ENCODE measurements around the gene ROCK2. TPM values are rescaled to one million over a fixed set of nuclear protein-coding genes. Genes with fewer than 3 reads are reported as not detected.

Gene ROCK2
- total and polyA plus RNA-seq, 8 donors: 3.5 to 21.5 (median 12.1) TPM

DNA sequence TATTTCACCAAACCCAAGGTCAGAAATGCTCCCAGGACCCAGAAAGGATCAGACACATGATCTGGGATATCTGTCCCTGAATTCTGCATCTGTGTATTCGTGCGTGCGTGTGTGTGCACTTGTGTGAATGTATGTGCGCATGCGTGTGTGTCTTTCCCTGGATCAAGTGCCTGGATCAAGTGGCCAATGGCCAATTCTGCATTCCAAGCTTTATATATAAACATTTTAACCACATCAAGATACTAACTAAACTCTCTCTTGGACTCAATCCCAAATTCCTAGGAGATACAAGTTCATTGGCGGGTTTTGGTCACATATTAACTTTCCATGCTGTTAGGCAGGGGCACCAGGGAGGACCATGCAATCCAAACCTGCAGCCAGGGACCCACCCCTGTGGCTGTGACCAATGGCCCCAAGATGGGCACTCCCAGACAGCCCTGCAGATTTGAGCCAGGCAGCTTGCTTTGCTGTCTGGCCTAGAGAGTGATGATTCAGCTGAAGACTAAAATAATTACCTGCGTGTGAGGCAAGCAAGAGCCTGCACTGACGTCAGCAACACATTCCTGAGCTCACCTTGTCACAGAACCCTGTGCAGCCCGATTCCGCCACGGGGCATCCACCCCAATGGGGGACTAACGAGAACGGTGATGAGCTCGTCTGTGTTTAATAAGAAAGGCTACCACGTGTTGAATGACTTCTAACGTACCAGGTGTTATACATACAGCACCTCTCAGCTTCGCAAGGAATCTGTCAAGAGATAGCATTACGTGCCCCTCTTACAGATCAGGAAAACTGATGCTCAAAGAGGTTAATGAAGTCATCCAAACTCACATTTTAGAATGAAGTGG, 45.3 kb upstream of the ROCK2 start:
- DNase-seq (peak in 3 of 6 donors; percentile 42 to 58 (median 44)), FAIRE-seq (no peak), ATAC-seq (peak; percentile 48 to 68 (median 56))
- Histone ChIP-seq H3K27me3 (no peaks in the 10 kb centered on the region), H3K27ac (peak overlapping the region in 3 of 4 donors; percentile 6 to 27 (median 12)), H3K4me1 (peaks cover 10 to 13% (median 10%) of the 10 kb centered on the region in 3 donors), H3K9me3 (no peaks in the 10 kb centered on the region), H3K36me3 (no peaks in the 10 kb centered on the region), H3K4me3 (no peak overlapping the region)
- TF ChIP-seq, protein P1, sequence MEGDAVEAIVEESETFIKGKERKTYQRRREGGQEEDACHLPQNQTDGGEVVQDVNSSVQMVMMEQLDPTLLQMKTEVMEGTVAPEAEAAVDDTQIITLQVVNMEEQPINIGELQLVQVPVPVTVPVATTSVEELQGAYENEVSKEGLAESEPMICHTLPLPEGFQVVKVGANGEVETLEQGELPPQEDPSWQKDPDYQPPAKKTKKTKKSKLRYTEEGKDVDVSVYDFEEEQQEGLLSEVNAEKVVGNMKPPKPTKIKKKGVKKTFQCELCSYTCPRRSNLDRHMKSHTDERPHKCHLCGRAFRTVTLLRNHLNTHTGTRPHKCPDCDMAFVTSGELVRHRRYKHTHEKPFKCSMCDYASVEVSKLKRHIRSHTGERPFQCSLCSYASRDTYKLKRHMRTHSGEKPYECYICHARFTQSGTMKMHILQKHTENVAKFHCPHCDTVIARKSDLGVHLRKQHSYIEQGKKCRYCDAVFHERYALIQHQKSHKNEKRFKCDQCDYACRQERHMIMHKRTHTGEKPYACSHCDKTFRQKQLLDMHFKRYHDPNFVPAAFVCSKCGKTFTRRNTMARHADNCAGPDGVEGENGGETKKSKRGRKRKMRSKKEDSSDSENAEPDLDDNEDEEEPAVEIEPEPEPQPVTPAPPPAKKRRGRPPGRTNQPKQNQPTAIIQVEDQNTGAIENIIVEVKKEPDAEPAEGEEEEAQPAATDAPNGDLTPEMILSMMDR (IDR thresholded peaks at IDR 0.05): no peak
- intact Hi-C loops (cut with DNase I): no loop called here
- 65 to 68% methylated on average over 18 of the region's 18 CpGs for WGBS, 2 donors

GRCh38 chr2:11389052-11389420, 44.6 kb upstream of the ROCK2 start:
- no peak for ATAC-seq
- no peaks in the 10 kb centered on the region for H3K36me3 ChIP-seq
- intact Hi-C loops (cut with DNase I): no loop called here
- H3K4me1 ChIP-seq: peaks cover 10 to 13% (median 10%) of the 10 kb centered on the region in 3 donors
- no peaks in the 10 kb centered on the region for H3K27me3 ChIP-seq
- no peak for FAIRE-seq
- WGBS, 2 donors: 85 to 89% methylated on average over 6 of the region's 6 CpGs
- no peaks in the 10 kb centered on the region for H3K9me3 ChIP-seq
- TF ChIP-seq, protein P1 (IDR thresholded peaks at IDR 0.05): no peak
- peak overlapping the region in 2 of 4 donors; percentile 3 to 12 for H3K27ac ChIP-seq
- DNase-seq: no peak
- H3K4me3 ChIP-seq: no peak overlapping the region

DNA sequence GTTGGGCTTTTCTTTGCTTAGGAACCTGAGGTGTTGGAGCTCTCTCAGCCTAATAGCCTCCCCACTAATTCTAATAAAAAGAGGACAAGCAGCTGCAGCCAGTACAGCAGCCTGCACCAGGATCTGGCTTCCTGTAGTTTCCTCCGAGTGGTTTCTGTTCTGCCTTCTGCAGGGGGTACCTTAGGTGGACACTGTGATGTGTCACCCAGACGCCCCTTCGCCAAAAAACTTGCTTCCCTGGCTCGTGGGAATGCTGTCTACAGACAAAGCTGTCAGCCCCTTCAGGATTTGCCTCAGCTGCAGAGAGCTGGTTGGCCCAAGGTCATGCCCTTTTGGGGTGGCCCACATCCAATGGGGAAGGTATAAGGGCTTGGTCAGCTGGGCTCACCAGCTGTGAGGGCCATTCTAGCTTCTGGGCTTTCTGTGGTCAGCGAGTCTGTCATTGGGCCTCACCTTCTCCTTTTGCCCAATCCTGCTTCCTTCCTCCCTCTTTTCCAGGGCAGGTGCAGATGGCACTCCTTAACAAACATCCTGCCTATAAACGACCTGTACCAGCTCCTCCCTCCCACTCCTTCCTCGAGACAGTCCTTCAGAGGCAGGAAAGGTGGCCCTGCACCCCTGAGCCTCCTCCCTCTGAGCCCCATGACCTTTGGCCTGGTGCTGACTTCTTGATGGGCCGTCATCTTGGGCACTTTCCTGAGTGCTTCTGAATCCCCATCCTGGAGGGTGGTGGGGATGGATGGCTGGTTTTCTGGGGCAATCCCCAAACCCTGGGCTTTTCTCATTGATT, 44.0 kb upstream of the ROCK2 start:
- DNase-seq: no peak
- ATAC-seq: peak; percentile 5 to 22 (median 12)
- TF ChIP-seq, protein P1 (IDR thresholded peaks at IDR 0.05): no peak
- H3K27me3 ChIP-seq: no peaks in the 10 kb centered on the region
- no peaks in the 10 kb centered on the region for H3K9me3 ChIP-seq
- no peak for FAIRE-seq
- intact Hi-C loops (cut with DNase I): no loop called here
- peaks cover 10 to 13% (median 10%) of the 10 kb centered on the region in 3 donors for H3K4me1 ChIP-seq
- H3K4me3 ChIP-seq: peak overlapping the region in 1 of 4 donors; percentile 2
- WGBS, 2 donors: 52 to 57% methylated on average over 8 of the region's 8 CpGs
- peak overlapping the region; percentile 3 to 47 (median 32) for H3K27ac ChIP-seq
- no peaks in the 10 kb centered on the region for H3K36me3 ChIP-seq

- TF ChIP-seq, protein P1 (IDR thresholded peaks at IDR 0.05): no peak
- Histone ChIP-seq H3K4me3 (peak overlapping the region in 1 of 4 donors; percentile 2), H3K27ac (peak overlapping the region in 3 of 4 donors; percentile 20 to 47 (median 45)), H3K4me1 (peaks cover 10 to 13% (median 10%) of the 10 kb centered on the region in 3 donors), H3K27me3 (no peaks in the 10 kb centered on the region), H3K36me3 (no peaks in the 10 kb centered on the region), H3K9me3 (no peaks in the 10 kb centered on the region)
- ATAC-seq: peak; percentile 49 to 73 (median 60)
- FAIRE-seq: no peak
- DNase-seq: peak in 2 of 6 donors; percentile 31 to 32
- intact Hi-C loops (cut with DNase I): no loop called here
- WGBS, 2 donors: 14 to 23% methylated on average over 8 of the region's 8 CpGs
Measured at GRCh38 chr2:11387843-11388242, 43.4 kb upstream of the ROCK2 start.
